ENCODE results near the gene MKKS.

DNA sequence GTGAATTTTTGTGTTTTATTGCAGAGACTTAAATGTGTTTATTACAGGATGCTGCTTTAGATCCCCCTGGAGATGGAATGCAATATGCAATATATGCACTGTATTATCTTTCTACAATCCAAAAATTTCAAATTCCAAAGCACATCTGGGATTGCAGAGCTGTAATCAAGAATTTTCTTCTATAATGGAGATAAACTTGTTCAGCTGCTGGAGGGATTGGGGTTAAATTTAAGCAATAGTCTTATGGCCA is 66.4 kb downstream of the MKKS start:
- TF ChIP-seq YY1 (IDR thresholded peaks at IDR 0.05; ENCODE audit: insufficient read depth, insufficient read length): no peak
- no peak for TF ChIP-seq ZNF274 (IDR thresholded peaks at IDR 0.05; ENCODE audit: low read depth, low read length)

Data from NT2/D1 (cell line).